A673 (cell line): Measurements from ENCODE around the gene NVL. TPM values are rescaled to one million over a fixed set of nuclear protein-coding genes. Genes with fewer than 3 reads are reported as not detected.
A peak's percentile ranks its signal among the peaks of the same experiment; 100 is the strongest.

ENCODE experiments used
- BruUV-seq: library from RNA; stranded (reverse); fragments of 400-500 nt; replicated peaks from 2 replicates; lab custom pipeline; 2021; lab: Mats Ljungman, UMichigan
- CTCF ChIA-PET: fragments of 300-600 bp; sonication (Branson Sonifier 250); formaldehyde crosslinking; loops from one replicate; lab custom pipeline; 2022; ENCODE audit warnings: antibody characterized with exemption; lab: Charles Lee
- POLR2A ChIA-PET: fragments of 300-600 bp; sonication (Branson Sonifier 250); formaldehyde crosslinking; loops from one replicate; lab custom pipeline; 2022; ENCODE audit warnings: antibody characterized with exemption; ENCODE audit not compliant: low non-redundant PET; lab: Charles Lee
- DNase-seq: peaks from one replicate; pipeline ENCODE4 v3.0.0-alpha.2; 2015; ENCODE audit warnings: low spot score
- H3K27ac ChIP-seq: fragments of 200-600 bp; sonication (generic); 2 replicates; pipeline ENCODE4 v1.5.1; 2016; ENCODE audit warnings: mixed run types, low read depth, mild to moderate bottlenecking, mixed read lengths, antibody characterized with exemption, low read length; ENCODE audit not compliant: poor library complexity, severe bottlenecking
- H3K27me3 ChIP-seq: fragments of 200-600 bp; sonication (generic); replicated peaks from 2 replicates; pipeline ENCODE4 v1.6.1; 2017; ENCODE audit warnings: mixed run types, low read depth, mild to moderate bottlenecking, mixed read lengths, antibody characterized with exemption, low read length; ENCODE audit not compliant: insufficient read depth, poor library complexity
- H3K36me3 ChIP-seq: fragments of 200-600 bp; sonication (generic); 2 replicates; pipeline ENCODE4 v1.6.1; 2016; ENCODE audit warnings: mixed run types, mild to moderate bottlenecking, mixed read lengths, antibody characterized with exemption, low read length; ENCODE audit not compliant: insufficient read depth, poor library complexity, severe bottlenecking
- H3K4me1 ChIP-seq: fragments of 200-600 bp; sonication (generic); 2 replicates; pipeline ENCODE4 v1.6.1; 2017; ENCODE audit warnings: mixed run types, mild to moderate bottlenecking, mixed read lengths, antibody characterized with exemption, low read length; ENCODE audit not compliant: insufficient read depth, poor library complexity, severe bottlenecking
- H3K4me3 ChIP-seq: fragments of 200-600 bp; sonication (generic); 2 replicates; pipeline ENCODE4 v1.5.1; 2016; ENCODE audit warnings: low read depth, mixed run types, mild to moderate bottlenecking, mixed read lengths, low read length; ENCODE audit not compliant: poor library complexity, severe bottlenecking
- H3K9me3 ChIP-seq: fragments of 200-600 bp; sonication (generic); 2 replicates; pipeline ENCODE4 v1.6.1; 2016; ENCODE audit warnings: mixed run types, low read depth, mild to moderate bottlenecking, mixed read lengths, antibody characterized with exemption, low read length; ENCODE audit not compliant: poor library complexity, severe bottlenecking
- CTCF ChIP-seq: fragments of 300-800, 200-600 bp; sonication (generic); conservative IDR thresholded peaks from 2 replicates; pipeline ENCODE4 v1.5.1; 2017; ENCODE audit warnings: low read depth, mild to moderate bottlenecking, antibody characterized with exemption, low read length, moderate library complexity, mixed read lengths
- EZH2 ChIP-seq: fragments of 200-600 bp; sonication (generic); IDR thresholded peaks from 2 replicates; pipeline ENCODE4 v1.6.1; 2017; ENCODE audit warnings: borderline replicate concordance, low read depth, mild to moderate bottlenecking, mixed read lengths, antibody characterized with exemption, low read length; ENCODE audit not compliant: poor library complexity, severe bottlenecking
- intact Hi-C: fragments of 100-400 bp; cut with micrococcal nuclease; formaldehyde crosslinking; loops from one replicate; pipeline ENCODE4 v1.10.0; 2022; ENCODE audit not compliant: unreplicated experiment
- total RNA-seq: library from RNA; stranded (reverse); gene quantifications from 2 replicates; pipeline ENCODE4 v1.2.3, GENCODE V29; 2021

The NVL gene
- total RNA-seq, 1 experiment from 2014 or later, result 54.8 TPM

GRCh38 chr1:224193319-224193966, 136.5 kb downstream of the NVL start:
- TF ChIP-seq CTCF (no peak), EZH2 (no peak)
- Histone ChIP-seq H3K4me3 (no peak overlapping the region), H3K27ac (no peak overlapping the region), H3K4me1 (peaks cover 16% of the 10 kb centered on the region), H3K27me3 (no peaks in the 10 kb centered on the region), H3K36me3 (peaks cover 30% of the 10 kb centered on the region), H3K9me3 (no peaks in the 10 kb centered on the region)
- BruUV-seq, result no TSS peak
- ChIA-PET POLR2A (interaction anchor here (0.9 kb wide), 1 partner anchor 11 kb away, joined by 7 read pairs; no protein-coding TSS in a partner anchor), CTCF (no interaction called here)
- intact Hi-C loops, result no loop called here
- DNase-seq, result no peak

- CTCF ChIA-PET, result no interaction called here
- Histone ChIP-seq H3K27me3 (no peaks in the 10 kb centered on the region), H3K4me1 (peaks cover 15% of the 10 kb centered on the region), H3K9me3 (no peaks in the 10 kb centered on the region), H3K36me3 (peaks cover 30% of the 10 kb centered on the region), H3K4me3 (no peak overlapping the region), H3K27ac (no peak overlapping the region)
- no peak for TF ChIP-seq CTCF
- no peak for TF ChIP-seq EZH2
- POLR2A ChIA-PET, result no interaction called here
- TSS peak; percentile 31 for BruUV-seq
- no peak for DNase-seq
- intact Hi-C loops, result no loop called here
Observed at GRCh38 chr1:224192082-224192788, 137.7 kb downstream of the NVL start.

GRCh38 chr1:224189561-224189960, 140.4 kb downstream of the NVL start:
- Histone ChIP-seq H3K4me3 (no peak overlapping the region), H3K36me3 (peaks cover 35% of the 10 kb centered on the region), H3K27me3 (no peaks in the 10 kb centered on the region), H3K27ac (no peak overlapping the region), H3K9me3 (no peaks in the 10 kb centered on the region), H3K4me1 (peaks cover 4% of the 10 kb centered on the region)
- POLR2A ChIA-PET, result no interaction called here
- TF ChIP-seq EZH2 (no peak), CTCF (no peak)
- DNase-seq, result no peak
- CTCF ChIA-PET, result no interaction called here
- BruUV-seq, result no TSS peak
- intact Hi-C loops, result no loop called here
